Astrocyte (in vitro differentiated cells and primary cell): Measurements from ENCODE around the gene KCTD15.

Experiments
- CTCF ChIP-seq: IDR thresholded peaks from 2 replicates; pipeline ENCODE4 v1.5.1; 2011; ENCODE audit warnings: low read depth, mild to moderate bottlenecking, inconsistent platforms, low read length, moderate library complexity; ENCODE audit not compliant: insufficient read depth
- EZH2 ChIP-seq: IDR thresholded peaks from 2 replicates; pipeline ENCODE4 v1.6.1; 2012; ENCODE audit warnings: mild to moderate bottlenecking, low read length, inconsistent platforms; ENCODE audit not compliant: insufficient read depth

- TF ChIP-seq CTCF (no peak), EZH2 (no peak)
Observed at GRCh38 chr19:33813391-33814101, 16.9 kb downstream of the KCTD15 start.
